GM12892 (cell line): Measurements from ENCODE around the gene COMP.

Experiments
- POLR2A ChIP-seq: IDR thresholded peaks from 2 replicates; pipeline ENCODE4 v1.6.1; 2011; ENCODE audit warnings: low read depth, low read length, control low read depth
- TAF1 ChIP-seq: IDR thresholded peaks from 2 replicates; pipeline ENCODE4 v1.6.1; 2011; ENCODE audit warnings: low read depth, mild to moderate bottlenecking, control low read depth, low read length, borderline replicate concordance

- no peak for TF ChIP-seq POLR2A
- TF ChIP-seq TAF1: no peak
Measured at GRCh38 chr19:18794692-18795091, 3.6 kb upstream of the COMP start.
